Vagina (tissue), 2 donors: ENCODE results near the gene NOVA2.

Experiments used
- POLR2A ChIP-seq, 2 donors: fragments of 450-650 bp; IDR thresholded peaks; one replicate each; pipeline ENCODE4 v1.6.1; 2017; ENCODE audit warnings: antibody characterized with exemption in 2 of 2, mild to moderate bottlenecking in 2 of 2, moderate library complexity in 2 of 2
- TF ChIP-seq, protein P1 (sequence below), 3 experiments: fragments of 450-650 bp in 2 of 3; fragments of 200-600 bp in 1 of 3; sonication (generic) in 1 of 3; IDR thresholded peaks; one replicate each; pipeline ENCODE4 v1.5.1; 2017 to 2019; ENCODE audit warnings: antibody characterized with exemption in 3 of 3, mild to moderate bottlenecking in 2 of 3, moderate library complexity in 2 of 3

- TF ChIP-seq POLR2A (IDR thresholded peaks at IDR 0.05), result no peak
- TF ChIP-seq, protein P1, sequence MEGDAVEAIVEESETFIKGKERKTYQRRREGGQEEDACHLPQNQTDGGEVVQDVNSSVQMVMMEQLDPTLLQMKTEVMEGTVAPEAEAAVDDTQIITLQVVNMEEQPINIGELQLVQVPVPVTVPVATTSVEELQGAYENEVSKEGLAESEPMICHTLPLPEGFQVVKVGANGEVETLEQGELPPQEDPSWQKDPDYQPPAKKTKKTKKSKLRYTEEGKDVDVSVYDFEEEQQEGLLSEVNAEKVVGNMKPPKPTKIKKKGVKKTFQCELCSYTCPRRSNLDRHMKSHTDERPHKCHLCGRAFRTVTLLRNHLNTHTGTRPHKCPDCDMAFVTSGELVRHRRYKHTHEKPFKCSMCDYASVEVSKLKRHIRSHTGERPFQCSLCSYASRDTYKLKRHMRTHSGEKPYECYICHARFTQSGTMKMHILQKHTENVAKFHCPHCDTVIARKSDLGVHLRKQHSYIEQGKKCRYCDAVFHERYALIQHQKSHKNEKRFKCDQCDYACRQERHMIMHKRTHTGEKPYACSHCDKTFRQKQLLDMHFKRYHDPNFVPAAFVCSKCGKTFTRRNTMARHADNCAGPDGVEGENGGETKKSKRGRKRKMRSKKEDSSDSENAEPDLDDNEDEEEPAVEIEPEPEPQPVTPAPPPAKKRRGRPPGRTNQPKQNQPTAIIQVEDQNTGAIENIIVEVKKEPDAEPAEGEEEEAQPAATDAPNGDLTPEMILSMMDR (IDR thresholded peaks at IDR 0.05), result no peak
Observed at GRCh38 chr19:45890877-45891276, 82.8 kb downstream of the NOVA2 start.
